ENCODE data around the gene PIGS. TPM values are rescaled to one million over a fixed set of nuclear protein-coding genes. Genes with fewer than 3 reads are reported as not detected.

The PIGS gene
- total RNA-seq, 1 donor = 49.9 TPM

DNA sequence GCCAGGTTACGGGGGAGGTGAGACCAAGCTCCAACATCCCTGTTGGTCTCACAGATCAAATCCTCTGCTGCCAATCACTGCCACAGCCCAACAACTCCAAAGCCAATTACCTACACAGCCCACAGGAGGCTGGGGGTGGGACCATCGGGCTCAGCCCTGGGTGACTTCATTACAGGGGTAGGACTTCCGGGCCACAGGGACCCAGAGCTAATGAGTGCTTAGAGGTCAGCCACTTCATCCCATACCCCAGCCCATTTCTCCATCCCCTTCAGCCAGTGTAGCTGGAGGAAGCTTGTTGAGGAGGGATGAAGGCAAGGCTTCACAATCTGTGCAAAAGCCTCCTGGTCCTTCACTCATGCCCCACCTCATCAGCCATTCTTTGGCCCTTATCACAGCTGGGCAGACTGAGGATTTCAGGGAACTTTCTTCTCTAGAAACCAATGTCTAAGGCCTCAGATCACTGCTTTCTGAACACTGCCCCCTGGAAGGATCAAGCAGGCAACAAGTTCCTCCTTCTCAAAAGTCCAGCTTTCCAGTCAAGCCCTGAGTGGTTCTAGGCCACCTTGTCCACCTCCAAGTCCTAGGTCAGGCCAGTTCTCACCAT lies 59.4 kb downstream of the PIGS start:
- Histone ChIP-seq H3K4me3 (ENCODE audit: insufficient read depth, low read length) (no peak overlapping the region), H4K20me1 (ENCODE audit: insufficient read depth, low read length) (no peaks in the 10 kb centered on the region), H3K4me1 (ENCODE audit: insufficient read depth, low read length) (no peaks in the 10 kb centered on the region), H3K9me3 (ENCODE audit: low read depth, low read length) (no peaks in the 10 kb centered on the region), H3K27ac (ENCODE audit: low read depth, low read length) (no peak overlapping the region), H3K79me2 (ENCODE audit: insufficient read depth, low read length) (no peaks in the 10 kb centered on the region), H3K27me3 (ENCODE audit: insufficient read depth, low read length) (peaks cover 47% of the 10 kb centered on the region), H2AFZ (ENCODE audit: low read length) (no peak overlapping the region), H3K4me2 (ENCODE audit: insufficient read depth, low read length) (no peak overlapping the region), H3K36me3 (ENCODE audit: insufficient read depth, low read length) (no peaks in the 10 kb centered on the region)
- DNase-seq (ENCODE audit: insufficient read length, low spot score, missing footprints) = no peak
- TF ChIP-seq, protein P1, sequence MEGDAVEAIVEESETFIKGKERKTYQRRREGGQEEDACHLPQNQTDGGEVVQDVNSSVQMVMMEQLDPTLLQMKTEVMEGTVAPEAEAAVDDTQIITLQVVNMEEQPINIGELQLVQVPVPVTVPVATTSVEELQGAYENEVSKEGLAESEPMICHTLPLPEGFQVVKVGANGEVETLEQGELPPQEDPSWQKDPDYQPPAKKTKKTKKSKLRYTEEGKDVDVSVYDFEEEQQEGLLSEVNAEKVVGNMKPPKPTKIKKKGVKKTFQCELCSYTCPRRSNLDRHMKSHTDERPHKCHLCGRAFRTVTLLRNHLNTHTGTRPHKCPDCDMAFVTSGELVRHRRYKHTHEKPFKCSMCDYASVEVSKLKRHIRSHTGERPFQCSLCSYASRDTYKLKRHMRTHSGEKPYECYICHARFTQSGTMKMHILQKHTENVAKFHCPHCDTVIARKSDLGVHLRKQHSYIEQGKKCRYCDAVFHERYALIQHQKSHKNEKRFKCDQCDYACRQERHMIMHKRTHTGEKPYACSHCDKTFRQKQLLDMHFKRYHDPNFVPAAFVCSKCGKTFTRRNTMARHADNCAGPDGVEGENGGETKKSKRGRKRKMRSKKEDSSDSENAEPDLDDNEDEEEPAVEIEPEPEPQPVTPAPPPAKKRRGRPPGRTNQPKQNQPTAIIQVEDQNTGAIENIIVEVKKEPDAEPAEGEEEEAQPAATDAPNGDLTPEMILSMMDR (IDR thresholded peaks at IDR 0.05; ENCODE audit: extremely low read depth, low read depth, low read length) = no peak

DNA sequence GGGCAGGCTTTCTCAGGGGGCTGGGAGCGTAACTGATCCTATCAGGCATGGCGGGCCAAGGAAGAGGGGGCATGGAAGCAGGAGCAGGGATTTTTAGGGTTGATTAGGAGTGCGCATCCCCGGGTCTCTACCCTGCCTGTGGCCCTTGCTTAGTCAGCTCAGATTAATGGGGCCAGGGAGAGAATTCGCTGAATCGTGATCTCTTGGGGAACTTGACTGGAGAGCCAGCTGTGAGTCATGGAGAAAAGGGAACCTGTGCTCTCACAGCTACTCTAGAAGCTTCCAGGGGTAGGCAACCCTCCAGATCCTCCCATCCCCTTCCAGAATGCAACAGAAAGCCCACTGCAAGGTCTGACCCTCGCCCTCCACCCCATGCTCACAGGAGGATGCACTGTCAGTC lies 61.5 kb downstream of the PIGS start:
- H3K36me3 ChIP-seq (ENCODE audit: insufficient read depth, low read length) = no peaks in the 10 kb centered on the region
- H3K27me3 ChIP-seq (ENCODE audit: insufficient read depth, low read length) = peaks cover 60% of the 10 kb centered on the region

DNA sequence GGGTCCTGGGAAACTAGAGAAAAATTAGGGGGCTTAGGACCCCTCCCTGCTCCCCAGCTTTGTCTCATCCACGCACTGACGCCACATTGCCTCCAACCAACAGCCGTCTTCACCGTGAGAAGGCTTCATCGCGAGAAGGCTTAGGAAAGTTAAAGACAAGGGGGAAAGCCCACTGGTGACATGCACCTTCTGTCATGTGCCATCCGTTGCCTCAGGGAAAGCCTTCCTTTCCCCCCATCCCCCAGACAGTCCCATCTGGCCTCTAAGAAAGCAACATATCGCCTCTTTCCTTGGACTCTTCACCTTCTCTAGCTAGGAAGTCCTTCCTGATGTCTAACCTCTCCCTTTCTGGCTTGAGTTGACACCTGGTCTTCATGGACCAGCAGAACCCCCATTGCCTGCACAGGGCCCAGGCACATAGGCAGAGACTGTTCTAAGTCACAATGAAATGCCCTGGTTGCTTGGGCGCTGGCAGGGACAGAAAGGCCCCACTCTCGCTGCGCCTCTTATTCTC lies 63.1 kb downstream of the PIGS start:
- Histone ChIP-seq H4K20me1 (ENCODE audit: insufficient read depth, low read length) (no peaks in the 10 kb centered on the region), H3K4me1 (ENCODE audit: insufficient read depth, low read length) (no peaks in the 10 kb centered on the region), H3K4me3 (ENCODE audit: insufficient read depth, low read length) (no peak overlapping the region), H3K9me3 (ENCODE audit: low read depth, low read length) (no peaks in the 10 kb centered on the region), H3K4me2 (ENCODE audit: insufficient read depth, low read length) (no peak overlapping the region), H3K27ac (ENCODE audit: low read depth, low read length) (no peak overlapping the region), H3K36me3 (ENCODE audit: insufficient read depth, low read length) (no peaks in the 10 kb centered on the region), H3K79me2 (ENCODE audit: insufficient read depth, low read length) (no peaks in the 10 kb centered on the region), H3K27me3 (ENCODE audit: insufficient read depth, low read length) (peaks cover 56% of the 10 kb centered on the region), H2AFZ (ENCODE audit: low read length) (no peak overlapping the region)
- DNase-seq (ENCODE audit: insufficient read length, low spot score, missing footprints) = peak; percentile 78
- TF ChIP-seq, protein P1 (IDR thresholded peaks at IDR 0.05; ENCODE audit: extremely low read depth, low read depth, low read length) = no peak

More for the DNA sequence above, 61.5 kb downstream of the PIGS start:
- TF ChIP-seq, protein P1 (IDR thresholded peaks at IDR 0.05; ENCODE audit: extremely low read depth, low read depth, low read length) = no peak
- Histone ChIP-seq H3K4me2 (ENCODE audit: insufficient read depth, low read length) (no peak overlapping the region), H4K20me1 (ENCODE audit: insufficient read depth, low read length) (no peaks in the 10 kb centered on the region), H3K79me2 (ENCODE audit: insufficient read depth, low read length) (no peaks in the 10 kb centered on the region), H2AFZ (ENCODE audit: low read length) (no peak overlapping the region), H3K9me3 (ENCODE audit: low read depth, low read length) (no peaks in the 10 kb centered on the region), H3K4me1 (ENCODE audit: insufficient read depth, low read length) (no peaks in the 10 kb centered on the region), H3K4me3 (ENCODE audit: insufficient read depth, low read length) (no peak overlapping the region), H3K27ac (ENCODE audit: low read depth, low read length) (no peak overlapping the region)
- peak; percentile 95 for DNase-seq (ENCODE audit: insufficient read length, low spot score, missing footprints)

DNA sequence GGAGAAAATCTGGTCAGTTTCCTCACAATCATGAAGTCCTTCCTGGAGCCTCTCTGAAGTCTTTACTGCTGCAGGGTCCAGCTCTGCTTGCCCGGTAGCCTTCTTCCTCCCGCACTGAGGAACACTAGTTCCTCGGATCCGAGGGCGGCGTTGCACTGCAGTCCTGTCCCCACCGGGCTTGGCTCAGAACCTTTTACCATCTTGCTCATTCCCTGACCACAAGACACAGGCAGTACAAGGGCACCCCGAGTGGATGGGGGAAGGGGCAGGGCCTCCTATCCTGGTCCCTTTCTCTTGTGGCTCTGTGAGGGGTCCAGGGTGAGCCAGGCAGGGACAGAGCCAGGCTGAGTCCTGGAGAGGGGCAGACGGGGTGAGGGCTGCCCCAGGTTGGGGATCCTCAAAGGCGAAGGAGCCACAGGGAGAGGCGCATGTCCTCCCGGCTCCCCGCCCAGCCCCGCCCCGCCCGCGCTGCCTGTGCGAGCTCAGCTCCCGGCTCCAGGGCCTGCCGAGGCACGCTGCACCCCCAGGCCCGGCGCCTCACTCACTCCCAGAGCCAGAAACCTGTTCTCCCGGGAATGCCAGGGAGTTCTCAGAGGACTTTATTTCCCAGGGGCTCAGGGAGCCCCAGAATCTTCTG lies 63.6 kb downstream of the PIGS start:
- H3K4me3 ChIP-seq (ENCODE audit: insufficient read depth, low read length) = no peak overlapping the region
- H3K4me1 ChIP-seq (ENCODE audit: insufficient read depth, low read length) = no peaks in the 10 kb centered on the region
- H3K79me2 ChIP-seq (ENCODE audit: insufficient read depth, low read length) = no peaks in the 10 kb centered on the region
- H3K27me3 ChIP-seq (ENCODE audit: insufficient read depth, low read length) = peaks cover 61% of the 10 kb centered on the region
- no peak overlapping the region for H2AFZ ChIP-seq (ENCODE audit: low read length)
- TF ChIP-seq, protein P1 (IDR thresholded peaks at IDR 0.05; ENCODE audit: extremely low read depth, low read depth, low read length) = no peak
- H3K27ac ChIP-seq (ENCODE audit: low read depth, low read length) = no peak overlapping the region
- H3K9me3 ChIP-seq (ENCODE audit: low read depth, low read length) = no peaks in the 10 kb centered on the region
- peak; percentile 90 for DNase-seq (ENCODE audit: insufficient read length, low spot score, missing footprints)
- H4K20me1 ChIP-seq (ENCODE audit: insufficient read depth, low read length) = no peaks in the 10 kb centered on the region
- no peak overlapping the region for H3K4me2 ChIP-seq (ENCODE audit: insufficient read depth, low read length)
- no peaks in the 10 kb centered on the region for H3K36me3 ChIP-seq (ENCODE audit: insufficient read depth, low read length)

Measured in osteoblast (primary cell).